Right atrium auricular region (tissue), 2 donors: ENCODE measurements around the gene CHRND. TPM values are rescaled to one million over a fixed set of nuclear protein-coding genes. Genes with fewer than 3 reads are reported as not detected.
A peak's percentile ranks its signal among the peaks of the same experiment; 100 is the strongest.

Source experiments
- DNase-seq: peaks from one replicate; pipeline ENCODE4 v3.0.0-alpha.2; 2019; ENCODE audit warnings: low spot score
- H3K27ac ChIP-seq, 2 donors: fragments of 200-600 bp; sonication (generic); 1 replicate in 1 of 2; 2 replicates in 1 of 2; pipeline ENCODE4 v1.5.1; 2016 to 2019
- H3K27me3 ChIP-seq, 2 donors: fragments of 200-600 bp; sonication (generic); one replicate each; pipeline versions ENCODE4 v1.5.1 to v1.6.0; 2017 to 2019
- H3K36me3 ChIP-seq: fragments of 200-600 bp; sonication (generic); one replicate; pipeline ENCODE4 v1.5.1; 2016
- H3K4me1 ChIP-seq, 2 donors: fragments of 200-600 bp; sonication (generic); one replicate each; pipeline versions ENCODE4 v1.5.1 to v1.6.0; 2017 to 2019
- H3K4me3 ChIP-seq, 2 donors: fragments of 200-600 bp; sonication (generic); 1 replicate in 1 of 2; 2 replicates in 1 of 2; pipeline ENCODE4 v1.5.1; 2017 to 2019; ENCODE audit warnings: mild to moderate bottlenecking in 1 of 2, moderate library complexity in 1 of 2
- H3K9me3 ChIP-seq, 2 donors: fragments of 200-600 bp; sonication (generic); one replicate each; pipeline ENCODE4 v1.5.1; 2019
- total RNA-seq, 2 donors: library from RNA; depleted of rRNA; stranded (reverse); fragments of >200 nt; gene quantifications; one replicate each; pipeline ENCODE4 v1.1.0, GENCODE V29; 2016
- TF ChIP-seq, protein P1 (sequence below), 2 donors: fragments of 200-600 bp; sonication (generic); IDR thresholded peaks; one replicate each; pipeline ENCODE4 v1.5.1; 2019; ENCODE audit warnings: antibody characterized with exemption in 2 of 2

The CHRND gene
- total RNA-seq, 2 donors from 2014 or later = 0.19 TPM; not detected in 1

DNA sequence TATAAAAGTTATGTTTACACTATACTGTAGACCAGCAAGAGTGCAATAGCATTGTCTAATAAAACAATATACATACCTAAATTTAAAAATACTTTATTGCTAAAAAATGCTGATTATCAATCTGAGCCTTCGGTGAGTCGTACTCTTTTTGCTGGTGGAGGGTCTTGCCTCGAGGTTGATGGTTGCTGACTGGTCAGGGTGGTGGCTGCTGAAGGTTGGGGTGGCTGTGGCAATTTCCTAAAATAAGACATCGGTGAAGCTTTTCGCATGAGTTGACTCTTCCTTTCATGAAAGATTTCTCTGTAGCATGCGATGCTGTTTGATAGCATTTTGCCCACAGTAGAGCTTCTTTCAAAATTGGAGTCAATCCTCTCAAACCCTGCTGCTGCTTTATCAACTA is 22.0 kb downstream of the CHRND start:
- Histone ChIP-seq H3K27me3 (no peaks in the 10 kb centered on the region), H3K36me3 (peaks cover 7% of the 10 kb centered on the region), H3K4me1 (peaks cover 0 to 24% of the 10 kb centered on the region in 2 donors), H3K4me3 (no peak overlapping the region), H3K9me3 (peaks cover 0 to 5% of the 10 kb centered on the region in 2 donors), H3K27ac (no peak overlapping the region)
- no peak for DNase-seq
- TF ChIP-seq, protein P1, sequence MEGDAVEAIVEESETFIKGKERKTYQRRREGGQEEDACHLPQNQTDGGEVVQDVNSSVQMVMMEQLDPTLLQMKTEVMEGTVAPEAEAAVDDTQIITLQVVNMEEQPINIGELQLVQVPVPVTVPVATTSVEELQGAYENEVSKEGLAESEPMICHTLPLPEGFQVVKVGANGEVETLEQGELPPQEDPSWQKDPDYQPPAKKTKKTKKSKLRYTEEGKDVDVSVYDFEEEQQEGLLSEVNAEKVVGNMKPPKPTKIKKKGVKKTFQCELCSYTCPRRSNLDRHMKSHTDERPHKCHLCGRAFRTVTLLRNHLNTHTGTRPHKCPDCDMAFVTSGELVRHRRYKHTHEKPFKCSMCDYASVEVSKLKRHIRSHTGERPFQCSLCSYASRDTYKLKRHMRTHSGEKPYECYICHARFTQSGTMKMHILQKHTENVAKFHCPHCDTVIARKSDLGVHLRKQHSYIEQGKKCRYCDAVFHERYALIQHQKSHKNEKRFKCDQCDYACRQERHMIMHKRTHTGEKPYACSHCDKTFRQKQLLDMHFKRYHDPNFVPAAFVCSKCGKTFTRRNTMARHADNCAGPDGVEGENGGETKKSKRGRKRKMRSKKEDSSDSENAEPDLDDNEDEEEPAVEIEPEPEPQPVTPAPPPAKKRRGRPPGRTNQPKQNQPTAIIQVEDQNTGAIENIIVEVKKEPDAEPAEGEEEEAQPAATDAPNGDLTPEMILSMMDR (IDR thresholded peaks at IDR 0.05) = no peak

DNA sequence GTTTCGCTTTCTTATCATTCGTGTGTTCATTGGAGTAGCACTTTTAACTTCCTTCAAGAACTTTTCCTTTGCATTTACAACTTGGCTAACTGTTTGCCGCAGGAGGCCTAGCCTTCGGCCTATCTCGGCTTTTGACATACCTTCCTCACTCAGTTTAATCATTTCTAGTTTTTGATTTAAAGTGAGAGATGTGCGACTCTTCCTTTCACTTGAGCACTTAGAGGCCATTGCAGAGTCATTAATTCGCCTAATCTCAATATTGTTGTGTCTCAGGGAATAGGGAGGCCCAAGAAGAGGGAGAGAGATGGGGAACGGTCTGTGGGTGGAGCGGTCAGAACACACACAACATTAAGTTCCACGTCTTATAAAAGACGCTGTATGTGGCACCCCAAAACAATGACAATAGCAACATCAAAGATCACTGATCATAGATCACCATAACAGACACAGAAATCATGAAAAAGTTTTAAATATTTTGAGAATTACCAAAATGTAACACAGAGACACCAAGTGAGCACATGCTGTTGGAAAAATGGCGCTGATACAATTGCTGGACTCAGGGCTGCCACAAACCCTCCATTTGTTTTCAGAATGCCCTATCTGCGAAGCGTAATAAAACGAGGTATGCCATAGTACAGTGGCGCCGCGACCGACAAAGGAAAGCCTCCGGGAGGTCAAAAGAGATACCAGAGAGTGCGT is 23.8 kb downstream of the CHRND start:
- H3K36me3 ChIP-seq = peaks cover 7% of the 10 kb centered on the region
- peaks cover 0 to 5% of the 10 kb centered on the region in 2 donors for H3K9me3 ChIP-seq
- DNase-seq = no peak
- H3K4me3 ChIP-seq = peak overlapping the region; percentile 71 to 76
- H3K27me3 ChIP-seq = no peaks in the 10 kb centered on the region
- peaks cover 0 to 24% of the 10 kb centered on the region in 2 donors for H3K4me1 ChIP-seq
- TF ChIP-seq, protein P1 (IDR thresholded peaks at IDR 0.05) = no peak
- H3K27ac ChIP-seq = peak overlapping the region; percentile 92 to 96

DNA sequence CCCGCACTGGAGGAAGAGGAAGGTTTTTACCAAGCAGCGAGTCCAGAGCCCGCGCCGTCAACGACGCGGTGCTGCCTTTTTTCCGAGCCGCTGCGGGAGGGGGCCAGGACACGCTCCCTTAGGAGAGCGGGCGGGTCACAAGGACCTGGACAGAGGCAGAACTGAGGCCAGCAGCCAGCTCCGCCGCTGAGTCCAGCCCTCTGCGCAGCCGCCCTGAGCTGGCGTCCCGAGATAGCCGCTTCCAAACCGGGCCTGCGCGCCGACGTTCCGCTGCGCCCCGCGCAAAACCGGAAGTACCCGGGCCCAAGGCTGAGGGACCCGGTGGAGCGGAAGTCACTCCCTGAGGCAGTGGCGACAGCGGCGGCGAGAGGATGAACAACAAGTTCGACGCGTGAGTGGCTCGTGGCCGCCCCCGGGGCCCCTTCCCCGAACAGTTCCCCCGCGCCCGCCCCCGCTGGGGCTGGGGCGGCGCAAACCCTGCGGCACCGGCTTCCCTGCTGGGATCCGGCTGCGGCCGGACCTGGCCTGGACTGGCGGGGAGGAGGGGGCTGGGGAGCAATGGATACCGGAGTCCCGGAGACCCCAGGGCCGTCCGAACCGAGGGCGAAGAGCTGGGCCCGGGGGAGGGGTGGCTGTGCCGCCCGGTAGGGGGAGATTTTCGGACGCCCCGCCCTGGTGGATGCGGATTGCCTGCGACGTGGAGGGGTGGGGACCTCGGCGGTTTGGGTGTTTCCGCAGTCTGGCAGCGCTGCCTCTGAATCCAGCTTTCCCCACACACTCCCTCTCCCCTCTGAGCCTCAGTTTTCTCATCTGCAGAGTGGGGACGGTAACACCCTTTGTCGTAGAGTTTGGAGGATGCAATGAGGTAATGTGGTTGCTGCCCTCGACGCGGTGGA is 24.6 kb downstream of the CHRND start, which contains the start of the genes EIF4E2 and TIGD1:
Gene EIF4E2, plus strand, starts transcription at position 336 of the 896 bp plus-strand sequence. Its CDS starts 36 bp downstream, at position 372.
Gene TIGD1, minus strand, starts transcription at position 204 of the 896 bp plus-strand sequence. CDS start 675 bp downstream, outside the sequence.
- Histone ChIP-seq H3K36me3 (peaks cover 7% of the 10 kb centered on the region), H3K9me3 (peaks cover 0 to 5% of the 10 kb centered on the region in 2 donors), H3K27me3 (no peaks in the 10 kb centered on the region), H3K27ac (peak within 1 kb of the TSS; percentile 92 to 96), H3K4me1 (peaks cover 0 to 24% of the 10 kb centered on the region in 2 donors), H3K4me3 (peak within 1 kb of the TSS; percentile 71 to 76)
- peak; percentile 95 for DNase-seq
- TF ChIP-seq, protein P1 (IDR thresholded peaks at IDR 0.05) = peak in 1 of 2 donors; percentile 51

DNA sequence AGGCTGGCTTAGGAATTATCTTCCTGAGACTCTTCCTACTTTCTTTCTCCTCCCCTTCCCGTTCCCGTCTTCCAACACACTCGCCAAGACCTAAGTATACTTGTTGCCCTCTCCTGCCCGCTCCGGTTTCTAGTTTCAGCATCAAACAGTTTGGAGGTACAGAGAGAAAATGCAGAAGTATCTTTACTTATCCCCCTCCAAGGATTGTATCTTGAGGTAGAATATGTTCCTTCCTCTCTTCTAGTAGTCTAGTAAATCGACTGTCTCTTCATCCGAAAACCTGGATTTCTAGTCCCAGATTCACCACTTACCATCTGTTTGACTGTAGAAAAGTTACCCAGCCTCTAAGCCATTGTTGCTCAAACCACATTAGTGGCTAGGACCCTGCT is 25.3 kb downstream of the CHRND start:
- TF ChIP-seq, protein P1 (IDR thresholded peaks at IDR 0.05) = no peak
- DNase-seq = no peak
- H3K9me3 ChIP-seq = peaks cover 0 to 5% of the 10 kb centered on the region in 2 donors
- peak overlapping the region; percentile 71 to 76 for H3K4me3 ChIP-seq
- peak overlapping the region; percentile 92 to 96 for H3K27ac ChIP-seq
- H3K4me1 ChIP-seq = peaks cover 0 to 24% of the 10 kb centered on the region in 2 donors
- peaks cover 7% of the 10 kb centered on the region for H3K36me3 ChIP-seq
- H3K27me3 ChIP-seq = no peaks in the 10 kb centered on the region

DNA sequence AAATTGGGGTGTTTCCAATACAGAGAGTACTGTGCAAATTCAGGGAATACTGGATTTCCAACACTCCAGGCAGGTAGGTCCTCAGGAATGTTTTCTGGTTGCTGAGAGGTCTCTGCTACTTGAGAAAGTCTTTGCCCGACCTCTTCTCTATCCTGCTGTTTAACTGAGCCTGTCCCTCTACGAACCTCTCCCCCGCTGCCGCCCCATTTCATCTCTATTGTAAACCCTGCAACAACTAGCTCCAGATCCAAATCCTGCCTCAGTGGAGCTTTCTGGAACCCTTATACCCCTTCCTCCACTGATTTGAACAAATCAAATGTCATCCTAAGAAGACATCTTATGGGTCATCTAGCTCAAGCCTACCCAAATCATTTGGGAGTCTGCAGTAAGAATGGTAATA is 25.8 kb downstream of the CHRND start:
- Histone ChIP-seq H3K27ac (no peak overlapping the region), H3K4me1 (peaks cover 0 to 24% of the 10 kb centered on the region in 2 donors), H3K9me3 (peaks cover 0 to 5% of the 10 kb centered on the region in 2 donors), H3K4me3 (peak overlapping the region; percentile 71 to 76), H3K27me3 (no peaks in the 10 kb centered on the region), H3K36me3 (peaks cover 13% of the 10 kb centered on the region)
- no peak for DNase-seq
- TF ChIP-seq, protein P1 (IDR thresholded peaks at IDR 0.05) = no peak
